OCI-LY3 (cell line): ENCODE measurements around the gene CACNA2D3.

Experiments
- CTCF ChIP-seq: fragments of 200-600, 300-600 bp; sonication (generic); IDR thresholded peaks from 2 replicates; pipeline ENCODE4 v1.5.1; 2014; ENCODE audit warnings: antibody characterized with exemption, low read length, low read depth
- EZH2phosphoT487 ChIP-seq: fragments of 200-600 bp; shearing (Covaris generic); IDR thresholded peaks from 2 replicates; pipeline ENCODE4 v1.6.1; 2018; ENCODE audit warnings: antibody characterized with exemption, mixed run types, low read depth

DNA sequence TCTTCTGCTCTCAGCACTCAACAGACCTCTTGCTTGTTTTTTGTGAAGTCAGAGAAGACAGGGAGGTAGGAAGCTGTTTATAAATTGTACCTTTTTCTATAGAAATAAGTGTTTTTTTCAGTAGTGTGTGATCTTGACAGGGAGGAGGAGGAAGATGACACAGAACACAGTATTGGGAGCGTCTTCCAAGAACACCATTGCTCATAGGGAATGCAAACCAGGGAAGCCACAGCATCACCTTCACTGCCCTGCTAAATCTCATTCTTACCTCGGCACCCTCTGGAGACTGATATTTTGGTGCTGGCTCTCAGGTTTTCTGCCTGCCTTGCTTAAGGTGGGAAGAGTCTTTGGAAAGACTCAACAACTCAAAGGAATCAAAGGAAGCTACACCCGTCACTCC is 636.1 kb downstream of the CACNA2D3 start:
- TF ChIP-seq CTCF (no peak), EZH2phosphoT487 (no peak)
